ENCODE results near the gene COLEC11. TPM values are rescaled to one million over a fixed set of nuclear protein-coding genes. Genes with fewer than 3 reads are reported as not detected.

COLEC11 gene
- polyA plus RNA-seq, 2 of the 4 experiments (the other 2 are of a cell fraction): 0.30 to 0.97 TPM

- TF ChIP-seq POLR2A (IDR thresholded peaks at IDR 0.05; ENCODE audit: low read length) (no peak), NFE2L2 (conservative IDR thresholded peaks at IDR 0.05; ENCODE audit: low read length) (no peak), NPAS2 (CRISPR knock-in tag; IDR thresholded peaks at IDR 0.05; ENCODE audit: borderline replicate concordance) (no peak), MYC (IDR thresholded peaks at IDR 0.05; ENCODE audit: borderline replicate concordance, low read length) (no peak), KDM5A (IDR thresholded peaks at IDR 0.05) (no peak), NR3C1 (IDR thresholded peaks at IDR 0.05) (no peak), ZSCAN20 (CRISPR knock-in tag; IDR thresholded peaks at IDR 0.05) (no peak), TP53 (CRISPR knock-in tag; IDR thresholded peaks at IDR 0.05) (no peak), MAX (IDR thresholded peaks at IDR 0.05) (no peak), FOXS1 (CRISPR knock-in tag; IDR thresholded peaks at IDR 0.05) (no peak)
- DNase-seq (ENCODE audit: low read depth in 1 of 2, low spot score in 1 of 2) (no peak), ATAC-seq (no peak), FAIRE-seq (no peak)
- 97% methylated on average over 16 of the region's 16 CpGs for WGBS (ENCODE audit: missing lambda C conversion rate)
- Histone ChIP-seq H3K4me3 (no peak overlapping the region), H3K27ac (peak overlapping the region; percentile 87 to 95), H3K4me2 (peak overlapping the region; percentile 89), H3K9me3 (no peaks in the 10 kb centered on the region), H3K4me1 (peaks cover 22% of the 10 kb centered on the region)
- CTCF ChIA-PET: interaction anchor here (0.8 kb wide), 1 partner anchor 38 kb away, joined by 4 read pairs; no protein-coding TSS in a partner anchor
- POLR2A ChIA-PET: interaction anchor here (0.6 to 1.8 kb wide), 5 partner anchors 20 to 46 kb away, joined by 3 to 9 read pairs (median 5); partner anchors contain the start of gene RNASEH1
Measured at GRCh38 chr2:3604207-3604877, 9.4 kb downstream of the COLEC11 start.

GRCh38 chr2:3604991-3605961, 10.4 kb downstream of the COLEC11 start:
- peak overlapping the region; percentile 87 to 95 for H3K27ac ChIP-seq
- no peaks in the 10 kb centered on the region for H3K9me3 ChIP-seq
- FAIRE-seq (no peak), ATAC-seq (peak; percentile 46 to 79; a peak in 4 of 6 replicates), DNase-seq (ENCODE audit: low read depth in 1 of 2, low spot score in 1 of 2) (peak; percentile 95 to 99)
- H3K4me2 ChIP-seq: peak overlapping the region; percentile 89
- H3K4me3 ChIP-seq: peak overlapping the region; percentile 31
- POLR2A ChIA-PET: interaction anchor here (0.6 to 1.8 kb wide), 6 partner anchors 21 to 100 kb away, joined by 3 to 9 read pairs (median 4); partner anchors contain the start of gene RNASEH1
- peak; percentile 77 for TF ChIP-seq POLR2A (IDR thresholded peaks at IDR 0.05; ENCODE audit: low read length)
- peak; percentile 93 for TF ChIP-seq USF2 (IDR thresholded peaks at IDR 0.05)
- peak; percentile 2; the same call in 1 of the 2 replicates for TF ChIP-seq BHLHE40 (IDR thresholded peaks at IDR 0.05; ENCODE audit: low read depth, low read length)
- TF ChIP-seq PBX3 (IDR thresholded peaks at IDR 0.05): 0 out of 2 replicates have a peak, but pooled peaks have one; percentile 10
- TF ChIP-seq MYC (IDR thresholded peaks at IDR 0.05; ENCODE audit: borderline replicate concordance, low read length): peak; percentile 96
- TF ChIP-seq NPAS2 (CRISPR knock-in tag; IDR thresholded peaks at IDR 0.05; ENCODE audit: borderline replicate concordance): peak; percentile 71
- TF ChIP-seq BCL3 (IDR thresholded peaks at IDR 0.05): peak; percentile 42; the same call in 2 of the 3 replicates
- TF ChIP-seq EP300 (IDR thresholded peaks at IDR 0.05): peak; percentile 23 to 64; a peak in 3 of 5 replicates
- no peak for TF ChIP-seq FOSL2 (IDR thresholded peaks at IDR 0.05)
- no peak for TF ChIP-seq FOSL2 (CRISPR knock-in tag; IDR thresholded peaks at IDR 0.05)
- peak; percentile 42; the same call in 1 of the 2 replicates for TF ChIP-seq PHF8 (IDR thresholded peaks at IDR 0.05; ENCODE audit: borderline replicate concordance, low read depth)
- peak; percentile 91 for TF ChIP-seq MAX (IDR thresholded peaks at IDR 0.05)
- no peak for TF ChIP-seq CBX2 (IDR thresholded peaks at IDR 0.05; ENCODE audit: borderline replicate concordance, low read depth)
- TF ChIP-seq RARB (CRISPR knock-in tag; IDR thresholded peaks at IDR 0.05): no peak
- peak; percentile 63 for TF ChIP-seq CHD2 (IDR thresholded peaks at IDR 0.05; ENCODE audit: low read length, partially characterized antibody)
- peak; percentile 22; the same call in 1 of the 2 replicates for TF ChIP-seq HOXB5 (CRISPR knock-in tag; IDR thresholded peaks at IDR 0.05)
- 0 out of 2 replicates have a peak, but pooled peaks have one; percentile 39 for TF ChIP-seq ATOH8 (CRISPR knock-in tag; IDR thresholded peaks at IDR 0.05; ENCODE audit: low read depth)
- no peak for TF ChIP-seq POLR2AphosphoS2 (conservative IDR thresholded peaks at IDR 0.05; ENCODE audit: low read length)
- TF ChIP-seq JUN (IDR thresholded peaks at IDR 0.05): peak in 1 of 2 experiments; percentile 91; a peak in 3 of 5 replicates
- peaks cover 22% of the 10 kb centered on the region for H3K4me1 ChIP-seq
- WGBS (ENCODE audit: missing lambda C conversion rate): 26% methylated on average over 20 of the region's 44 CpGs
- CTCF ChIA-PET: interaction anchor here (0.8 kb wide), 1 partner anchor 39 kb away, joined by 4 read pairs; no protein-coding TSS in a partner anchor
